Measurements from ENCODE around the gene SERPIND1.

- TF ChIP-seq EZH2 (IDR thresholded peaks at IDR 0.05; ENCODE audit: borderline replicate concordance, insufficient read depth, low read depth, low read length, poor library complexity, severe bottlenecking) (no peak), CTCF (IDR thresholded peaks at IDR 0.05) (no peak)
Observed at GRCh38 chr22:20760084-20760483, 13.8 kb upstream of the SERPIND1 start.
